GM12878 (cell line): ENCODE data around the gene AMER2. TPM values are rescaled to one million over a fixed set of nuclear protein-coding genes. Genes with fewer than 3 reads are reported as not detected.

Experiments
- ATAC-seq: fragments of 200-7000 bp; cut with Tn5 transposase; 3 replicates; pipeline ENCODE4 v1.9.1; 2020; ENCODE audit warnings: mild to moderate bottlenecking, moderate library complexity
- BruUV-seq: library from RNA; stranded (reverse); fragments of 400-500 nt; replicated peaks from 2 replicates; lab custom pipeline; 2021; lab: Mats Ljungman, UMichigan
- CTCF ChIA-PET: fragments of 300-600 bp; sonication (Branson Sonifier 250); formaldehyde crosslinking; extraction: SDS; loops from one replicate; lab custom pipeline; 2021; ENCODE audit warnings: inconsistent platforms; lab: Yijun Ruan, JAX
- POLR2A ChIA-PET: fragments of 350-600 bp; formaldehyde crosslinking; extraction: SDS; loops from one replicate; lab custom pipeline; 2021; ENCODE audit warnings: inconsistent platforms; lab: Charles Lee
- RAD21 ChIA-PET: fragments of 300-600 bp; sonication (Branson Sonifier 250); formaldehyde crosslinking; loops from one replicate; lab custom pipeline; 2023; ENCODE audit warnings: antibody characterized with exemption; ENCODE audit not compliant: unreplicated experiment; lab: Charles Lee
- SMC1A ChIA-PET: fragments of 300-600 bp; sonication (Branson Sonifier 250); formaldehyde crosslinking; loops from one replicate; lab custom pipeline; 2023; ENCODE audit not compliant: unreplicated experiment, uncharacterized antibody; lab: Charles Lee
- DNase-seq: peaks from one replicate; pipeline ENCODE4 v3.0.0-alpha.2; 2011; ENCODE audit warnings: low read depth, low spot score
- FAIRE-seq: peaks from 3 replicates; lab custom pipeline; 2011; peaks lifted over from hg19 to GRCh38; lab: Jason Lieb, UNC
- H2AFZ ChIP-seq: 2 replicates; pipeline ENCODE4 v1.6.0; 2011; ENCODE audit warnings: low read depth, low read length, control low read depth; ENCODE audit not compliant: control insufficient read depth
- H3K27ac ChIP-seq: 2 replicates; pipeline ENCODE4 v1.5.1; 2011; ENCODE audit warnings: control low read depth; ENCODE audit not compliant: control insufficient read depth, insufficient read depth
- H3K27me3 ChIP-seq, 2 experiments: replicated peaks in 1 of 2; 2 replicates each; pipeline versions ENCODE4 v1.6.0 to v1.6.1; 2011; ENCODE audit warnings: low read length in 1 of 2; ENCODE audit not compliant: control insufficient read depth in 2 of 2, insufficient read depth in 2 of 2
- H3K36me3 ChIP-seq, 2 experiments: 2 replicates each; pipeline ENCODE4 v1.5.1; 2011; ENCODE audit warnings: low read length in 1 of 2; ENCODE audit not compliant: control insufficient read depth in 2 of 2, insufficient read depth in 2 of 2
- H3K4me1 ChIP-seq: 2 replicates; pipeline ENCODE4 v1.6.1; 2011; ENCODE audit warnings: mild to moderate bottlenecking, low read length, moderate library complexity, mixed read lengths; ENCODE audit not compliant: control insufficient read depth, insufficient read depth
- H3K4me2 ChIP-seq: 2 replicates; pipeline ENCODE4 v1.6.0; 2011; ENCODE audit warnings: control low read depth; ENCODE audit not compliant: control insufficient read depth, insufficient read depth
- H3K4me3 ChIP-seq: fragments of 200-600 bp; sonication (generic); 2 replicates; pipeline ENCODE4 v1.5.1; 2016
- H3K79me2 ChIP-seq: 2 replicates; pipeline ENCODE4 v1.6.0; 2011; ENCODE audit warnings: low read length; ENCODE audit not compliant: control insufficient read depth, insufficient read depth
- H3K9ac ChIP-seq: 2 replicates; pipeline ENCODE4 v1.8.0; 2011; ENCODE audit warnings: low read length, control low read depth, mixed read lengths; ENCODE audit not compliant: control insufficient read depth, insufficient read depth
- H3K9me3 ChIP-seq: replicated peaks from 3 replicates; pipeline ENCODE4 v1.5.1; 2011; ENCODE audit warnings: mild to moderate bottlenecking, low read length; ENCODE audit not compliant: control insufficient read depth, insufficient read depth
- H4K20me1 ChIP-seq: 2 replicates; pipeline ENCODE4 v1.6.0; 2011; ENCODE audit not compliant: control insufficient read depth, insufficient read depth
- BHLHE40 ChIP-seq, 2 experiments: fragments of 450-650 bp in 1 of 2; IDR thresholded peaks; 2 replicates each; pipeline ENCODE4 v1.6.1; 2011 to 2017; ENCODE audit warnings: low read depth in 2 of 2, borderline replicate concordance in 1 of 2, improper control_type of control experiment in 1 of 2, low read length in 1 of 2, mild to moderate bottlenecking in 1 of 2
- CBX5 ChIP-seq: sonication (generic); IDR thresholded peaks from 2 replicates; pipeline ENCODE4 v1.6.1; 2016; ENCODE audit warnings: low read depth, moderate library complexity, mild to moderate bottlenecking, inconsistent platforms
- HDAC6 ChIP-seq: fragments of 200-600 bp; sonication (generic); IDR thresholded peaks from one replicate; pipeline ENCODE4 v1.8.0; 2017; ENCODE audit warnings: antibody characterized with exemption; ENCODE audit not compliant: unreplicated experiment
- IKZF1 ChIP-seq: fragments of 450-650 bp; conservative IDR thresholded peaks from 2 replicates; pipeline ENCODE4 v1.6.1; 2017; ENCODE audit warnings: antibody characterized with exemption, mild to moderate bottlenecking
- JUND ChIP-seq: IDR thresholded peaks from 2 replicates; pipeline ENCODE4 v1.6.1; 2012; ENCODE audit warnings: low read depth, mild to moderate bottlenecking, low read length, improper control_type of control experiment, moderate library complexity
- LARP7 ChIP-seq: fragments of 450-650 bp; IDR thresholded peaks from 2 replicates; pipeline ENCODE4 v1.6.1; 2017; ENCODE audit warnings: mild to moderate bottlenecking
- NR2C1 ChIP-seq: fragments of 450-650 bp; IDR thresholded peaks from 2 replicates; pipeline ENCODE4 v1.6.1; 2017; ENCODE audit warnings: antibody characterized with exemption, mild to moderate bottlenecking, moderate library complexity
- NR2C2 ChIP-seq: IDR thresholded peaks from 2 replicates; pipeline ENCODE4 v1.6.1; 2011; ENCODE audit warnings: borderline replicate concordance, low read depth; ENCODE audit not compliant: control insufficient read depth, insufficient read length
- PAX5 ChIP-seq: IDR thresholded peaks from 2 replicates; pipeline ENCODE4 v1.6.1; 2011; ENCODE audit warnings: low read depth, low read length, borderline replicate concordance
- PAX8 ChIP-seq: fragments of 450-650 bp; IDR thresholded peaks from 2 replicates; pipeline ENCODE4 v1.6.1; 2017; ENCODE audit warnings: mild to moderate bottlenecking, moderate library complexity
- POLR2A ChIP-seq: IDR thresholded peaks from 2 replicates; pipeline ENCODE4 v1.6.1; 2011; ENCODE audit warnings: low read depth, mild to moderate bottlenecking, low read length
- SREBF2 ChIP-seq: IDR thresholded peaks from 2 replicates; pipeline ENCODE4 v1.6.1; 2012; ENCODE audit warnings: mild to moderate bottlenecking, low read length
- TCF7 ChIP-seq: IDR thresholded peaks from 2 replicates; pipeline ENCODE4 v1.6.1; 2014; ENCODE audit warnings: antibody characterized with exemption, borderline replicate concordance
- ZZZ3 ChIP-seq: IDR thresholded peaks from 2 replicates; pipeline ENCODE4 v1.6.1; 2011; ENCODE audit warnings: low read depth; ENCODE audit not compliant: control insufficient read depth, insufficient read length
- WGBS: methylation state at CpG from one replicate; pipeline ENCODE4 v1.1.6; 2016; ENCODE audit warnings: low lambda C conversion rate; ENCODE audit not compliant: insufficient replicate concordance, insufficient coverage; ENCODE audit errors: missing lambda C conversion rate; 5-methylcytosine and 5-hydroxymethylcytosine counted together
- in situ Hi-C: fragments of 300-500 bp; cut with MboI; formaldehyde crosslinking; loops from 9 replicates; pipeline ENCODE4 v1.14.3; 2018; ENCODE audit warnings: mixed read lengths
- intact Hi-C: fragments of 100-400 bp; cut with micrococcal nuclease; formaldehyde crosslinking; loops from one replicate; pipeline ENCODE4 v1.14.2; 2022; ENCODE audit not compliant: unreplicated experiment
- polyA plus RNA-seq, 11 experiments: library from polyadenylated mRNA; depleted of rRNA in 4 of 11; unstranded in 6 of 11; stranded (reverse) in 5 of 11; fragments of >200 nt; fragmentation: Nextera tagmentation in 4 of 11; fragmentation: Illumina TruSeq in 1 of 11; extraction: Ambion mirVana in 4 of 11; extraction: Trizol in 1 of 11; gene quantifications; 1 replicate in 1 of 11; 2 replicates in 10 of 11; pipeline versions ENCODE4 v1.2.1 to v1.2.3, GENCODE V29; 2011 to 2016; ENCODE audit warnings: inconsistent platforms in 2 of 11, missing spikeins in 2 of 11, low read depth in 1 of 11
- total RNA-seq, 4 experiments: library from RNA; depleted of rRNA in 3 of 4; stranded (reverse); fragments of >200 nt in 3 of 4; fragmentation: Illumina TruSeq in 1 of 4; extraction: Trizol in 1 of 4; gene quantifications; 2 replicates each; pipeline versions ENCODE4 v1.2.1 to v1.2.3, GENCODE V29; 2013 to 2021
- TF ChIP-seq, protein P1 (sequence below): fragments of 450-650 bp; IDR thresholded peaks from 2 replicates; pipeline ENCODE4 v1.6.1; 2017; ENCODE audit warnings: mild to moderate bottlenecking, moderate library complexity
- TF ChIP-seq, protein P2 (sequence below): IDR thresholded peaks from 2 replicates; pipeline ENCODE4 v1.6.1; 2011; ENCODE audit warnings: borderline replicate concordance, low read depth, mild to moderate bottlenecking, moderate library complexity, mixed read lengths, low read length; ENCODE audit not compliant: insufficient read depth; ENCODE audit errors: extremely low read length

Gene AMER2
- total and polyA plus RNA-seq, 10 of the 15 experiments (the other 5 are each of a cell fraction or from before 2014, with no cell fraction given), result 0.01 to 0.34 (median 0.21) TPM

DNA sequence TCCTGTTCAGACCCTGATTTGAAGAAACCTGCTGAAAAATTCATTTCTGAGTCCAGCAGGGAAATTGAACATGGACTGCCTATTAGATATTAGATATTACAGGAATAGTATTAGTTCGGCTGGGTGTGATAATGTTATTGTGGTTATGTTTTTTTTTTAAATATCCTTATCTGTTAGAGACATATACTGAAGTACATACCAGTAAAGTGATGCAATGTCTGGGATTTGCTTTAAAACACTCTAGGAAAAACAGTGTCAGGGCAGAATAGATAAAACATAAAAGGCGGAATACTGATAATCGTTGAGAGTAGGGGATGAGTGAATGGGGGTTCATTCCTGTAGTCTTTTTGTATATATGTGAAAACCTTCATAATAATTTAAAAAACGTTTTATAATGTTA, 28.7 kb upstream of the AMER2 start:
- no TSS peak for BruUV-seq

DNA sequence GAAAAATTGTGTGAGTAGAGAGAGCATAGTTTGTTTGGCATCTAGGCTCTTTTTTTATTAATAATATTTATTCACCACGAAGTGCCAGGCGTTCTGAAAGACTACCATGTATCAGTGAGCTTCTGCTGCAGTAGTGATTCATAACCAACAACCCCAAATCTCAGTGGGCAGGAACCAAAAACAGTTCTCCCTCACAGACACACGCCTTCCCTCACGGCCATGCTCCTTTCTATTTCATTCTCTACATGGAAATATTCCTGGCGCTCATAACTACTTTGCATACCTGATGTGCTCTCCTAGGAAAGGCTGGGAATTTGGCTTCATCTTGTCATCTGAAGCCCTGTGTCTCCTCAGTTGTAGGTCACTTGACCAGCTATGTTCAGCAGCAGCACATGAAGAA, 26.6 kb upstream of the AMER2 start:
- BruUV-seq, result no TSS peak
- WGBS, result 16% methylated on average over 5 of the region's 5 CpGs
- CTCF ChIA-PET, result no interaction called here
- TF ChIP-seq CBX5 (no peak), PAX8 (no peak), SREBF2 (no peak), LARP7 (no peak), NR2C2 (no peak), NR2C1 (no peak), HDAC6 (no peak), POLR2A (no peak), TCF7 (no peak), BHLHE40 (IDR thresholded peaks at IDR 0.05; ENCODE audit: borderline replicate concordance in 1 of 2, low read depth in 2 of 2, low read length in 1 of 2) (no peak), IKZF1 (no peak)
- TF ChIP-seq, protein P1, sequence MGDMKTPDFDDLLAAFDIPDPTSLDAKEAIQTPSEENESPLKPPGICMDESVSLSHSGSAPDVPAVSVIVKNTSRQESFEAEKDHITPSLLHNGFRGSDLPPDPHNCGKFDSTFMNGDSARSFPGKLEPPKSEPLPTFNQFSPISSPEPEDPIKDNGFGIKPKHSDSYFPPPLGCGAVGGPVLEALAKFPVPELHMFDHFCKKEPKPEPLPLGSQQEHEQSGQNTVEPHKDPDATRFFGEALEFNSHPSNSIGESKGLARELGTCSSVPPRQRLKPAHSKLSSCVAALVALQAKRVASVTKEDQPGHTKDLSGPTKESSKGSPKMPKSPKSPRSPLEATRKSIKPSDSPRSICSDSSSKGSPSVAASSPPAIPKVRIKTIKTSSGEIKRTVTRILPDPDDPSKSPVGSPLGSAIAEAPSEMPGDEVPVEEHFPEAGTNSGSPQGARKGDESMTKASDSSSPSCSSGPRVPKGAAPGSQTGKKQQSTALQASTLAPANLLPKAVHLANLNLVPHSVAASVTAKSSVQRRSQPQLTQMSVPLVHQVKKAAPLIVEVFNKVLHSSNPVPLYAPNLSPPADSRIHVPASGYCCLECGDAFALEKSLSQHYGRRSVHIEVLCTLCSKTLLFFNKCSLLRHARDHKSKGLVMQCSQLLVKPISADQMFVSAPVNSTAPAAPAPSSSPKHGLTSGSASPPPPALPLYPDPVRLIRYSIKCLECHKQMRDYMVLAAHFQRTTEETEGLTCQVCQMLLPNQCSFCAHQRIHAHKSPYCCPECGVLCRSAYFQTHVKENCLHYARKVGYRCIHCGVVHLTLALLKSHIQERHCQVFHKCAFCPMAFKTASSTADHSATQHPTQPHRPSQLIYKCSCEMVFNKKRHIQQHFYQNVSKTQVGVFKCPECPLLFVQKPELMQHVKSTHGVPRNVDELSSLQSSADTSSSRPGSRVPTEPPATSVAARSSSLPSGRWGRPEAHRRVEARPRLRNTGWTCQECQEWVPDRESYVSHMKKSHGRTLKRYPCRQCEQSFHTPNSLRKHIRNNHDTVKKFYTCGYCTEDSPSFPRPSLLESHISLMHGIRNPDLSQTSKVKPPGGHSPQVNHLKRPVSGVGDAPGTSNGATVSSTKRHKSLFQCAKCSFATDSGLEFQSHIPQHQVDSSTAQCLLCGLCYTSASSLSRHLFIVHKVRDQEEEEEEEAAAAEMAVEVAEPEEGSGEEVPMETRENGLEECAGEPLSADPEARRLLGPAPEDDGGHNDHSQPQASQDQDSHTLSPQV, result no peak

More for the DNA sequence above, 28.7 kb upstream of the AMER2 start:
- H3K9ac ChIP-seq, result no peak overlapping the region
- 66% methylated on average over 4 of the region's 4 CpGs for WGBS
- intact Hi-C loops, result loop anchor here (10.0 kb wide), 1 partner anchor 56 kb away; no protein-coding TSS in a partner anchor
- no peak for DNase-seq
- TF ChIP-seq JUND (no peak), HDAC6 (no peak), ZZZ3 (no peak), NR2C1 (no peak), PAX5 (no peak)
- TF ChIP-seq, protein P2, sequence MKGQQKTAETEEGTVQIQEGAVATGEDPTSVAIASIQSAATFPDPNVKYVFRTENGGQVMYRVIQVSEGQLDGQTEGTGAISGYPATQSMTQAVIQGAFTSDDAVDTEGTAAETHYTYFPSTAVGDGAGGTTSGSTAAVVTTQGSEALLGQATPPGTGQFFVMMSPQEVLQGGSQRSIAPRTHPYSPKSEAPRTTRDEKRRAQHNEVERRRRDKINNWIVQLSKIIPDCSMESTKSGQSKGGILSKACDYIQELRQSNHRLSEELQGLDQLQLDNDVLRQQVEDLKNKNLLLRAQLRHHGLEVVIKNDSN, result no peak
- TF ChIP-seq, all 136 proteins: peak for 0
- ChIA-PET SMC1A (no interaction called here), POLR2A (no interaction called here), CTCF (no interaction called here), RAD21 (no interaction called here)
- H3K4me3 ChIP-seq, result no peak overlapping the region
- H3K4me2 ChIP-seq, result no peak overlapping the region
- H3K36me3 ChIP-seq, result no peaks in the 10 kb centered on the region
- ATAC-seq (no peak), FAIRE-seq (no peak)
- H3K27me3 ChIP-seq, result no peaks in the 10 kb centered on the region; a peak in 1 of 4 replicates
- no peak overlapping the region for H3K27ac ChIP-seq
- no peaks in the 10 kb centered on the region for H3K4me1 ChIP-seq
- H2AFZ ChIP-seq, result no peak overlapping the region
- H4K20me1 ChIP-seq, result no peaks in the 10 kb centered on the region
- no peaks in the 10 kb centered on the region for H3K79me2 ChIP-seq
- no peaks in the 10 kb centered on the region for H3K9me3 ChIP-seq
- in situ Hi-C loops, result no loop called here

More for the DNA sequence above, 26.6 kb upstream of the AMER2 start:
- Histone ChIP-seq H4K20me1 (no peaks in the 10 kb centered on the region), H3K36me3 (no peaks in the 10 kb centered on the region), H3K79me2 (no peaks in the 10 kb centered on the region), H3K4me1 (no peaks in the 10 kb centered on the region), H3K27me3 (no peaks in the 10 kb centered on the region; a peak in 1 of 4 replicates), H3K27ac (no peak overlapping the region), H3K4me3 (no peak overlapping the region), H3K9ac (no peak overlapping the region), H2AFZ (no peak overlapping the region), H3K4me2 (no peak overlapping the region), H3K9me3 (no peaks in the 10 kb centered on the region)
- no peak for FAIRE-seq
- ATAC-seq, result no peak
- ChIA-PET RAD21 (no interaction called here), POLR2A (no interaction called here), SMC1A (no interaction called here)
- no peak for DNase-seq
- intact Hi-C loops (no loop called here), in situ Hi-C loops (no loop called here)
